ENCODE measurements around the gene SMIM1.
"Not testable (repeated sequence)": the region's sequence is repeated elsewhere in the genome, so short reads cannot be mapped to it uniquely, and the experiment has no call there.

SMIM1 gene

GRCh38 chr1:3799976-3800685 lies 27.6 kb downstream of the SMIM1 start:
- no peak for DNase-seq

DNA sequence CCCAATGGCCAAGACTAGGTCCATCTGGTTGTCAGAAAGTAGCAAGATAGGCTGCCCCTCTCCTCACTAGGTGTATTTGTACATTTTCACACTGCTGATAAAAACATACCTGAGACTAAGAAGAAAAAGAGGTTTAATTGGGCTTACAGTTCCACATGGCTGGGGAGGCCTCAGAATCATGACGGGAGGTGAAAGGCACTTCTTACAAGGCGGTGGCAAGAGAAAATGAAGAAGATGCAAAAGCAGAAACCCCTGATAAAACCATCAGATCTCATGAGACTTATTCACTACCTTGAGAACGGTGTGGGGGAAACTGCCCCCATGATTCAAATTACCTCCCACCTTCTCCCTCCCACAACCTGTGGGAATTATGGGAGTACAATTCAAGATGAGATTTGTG lies 28.2 kb downstream of the SMIM1 start:
- not testable (repeated sequence) for DNase-seq

- no peak for DNase-seq
These were observed 31.5 kb downstream of the SMIM1 start for GRCh38 chr1:3803905-3804626.

- not testable (repeated sequence) for DNase-seq
These were observed 32.0 kb downstream of the SMIM1 start for GRCh38 chr1:3804627-3804944.

GRCh38 chr1:3805038-3805437 lies 32.5 kb downstream of the SMIM1 start:
- DNase-seq, result no peak

DNA sequence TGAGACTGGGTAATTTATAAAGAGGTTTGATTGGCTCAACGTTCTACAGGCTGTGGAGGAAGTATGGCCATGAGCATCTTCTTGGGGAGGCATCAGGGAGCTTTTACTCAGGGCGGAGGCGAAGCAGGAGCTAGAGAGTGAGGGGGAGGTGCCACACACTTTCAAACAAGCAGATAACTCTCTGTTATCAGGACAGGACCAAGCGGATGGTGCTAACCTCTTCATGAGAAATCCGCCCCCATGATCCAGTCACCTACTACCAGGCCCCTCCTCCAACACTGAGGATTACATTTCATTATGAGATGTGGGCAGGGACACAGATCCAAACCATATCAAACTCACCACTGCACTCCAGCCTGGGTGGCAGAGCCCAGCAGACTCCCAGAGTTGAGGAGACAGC lies 35.2 kb downstream of the SMIM1 start:
- no peak for DNase-seq

GRCh38 chr1:3809680-3810079 lies 37.1 kb downstream of the SMIM1 start:
- DNase-seq, result no peak

- DNase-seq, result not testable (repeated sequence)
These were observed 37.7 kb downstream of the SMIM1 start for GRCh38 chr1:3810149-3810761.

GRCh38 chr1:3811595-3811911 lies 39.0 kb downstream of the SMIM1 start:
- no peak for DNase-seq

DNA sequence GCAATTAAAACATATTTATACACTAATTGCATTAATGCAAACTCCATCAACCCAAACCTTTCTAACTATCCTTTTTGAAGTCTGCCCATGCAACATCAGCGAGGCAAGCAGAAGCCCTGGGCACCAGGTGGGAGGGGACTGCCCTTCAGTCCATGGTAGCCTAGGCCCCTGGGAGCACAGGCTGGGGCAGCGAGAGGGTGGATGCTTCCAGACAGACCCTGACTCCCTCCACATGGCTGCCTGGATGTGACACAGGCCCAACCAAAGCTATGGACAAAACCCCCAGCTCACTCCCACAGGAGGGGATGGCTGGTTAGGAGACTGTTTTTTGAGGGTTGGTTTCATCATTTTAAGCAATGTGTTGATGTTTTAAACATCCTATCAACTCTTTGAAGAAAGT lies 41.5 kb downstream of the SMIM1 start:
- no peak for DNase-seq

DNA sequence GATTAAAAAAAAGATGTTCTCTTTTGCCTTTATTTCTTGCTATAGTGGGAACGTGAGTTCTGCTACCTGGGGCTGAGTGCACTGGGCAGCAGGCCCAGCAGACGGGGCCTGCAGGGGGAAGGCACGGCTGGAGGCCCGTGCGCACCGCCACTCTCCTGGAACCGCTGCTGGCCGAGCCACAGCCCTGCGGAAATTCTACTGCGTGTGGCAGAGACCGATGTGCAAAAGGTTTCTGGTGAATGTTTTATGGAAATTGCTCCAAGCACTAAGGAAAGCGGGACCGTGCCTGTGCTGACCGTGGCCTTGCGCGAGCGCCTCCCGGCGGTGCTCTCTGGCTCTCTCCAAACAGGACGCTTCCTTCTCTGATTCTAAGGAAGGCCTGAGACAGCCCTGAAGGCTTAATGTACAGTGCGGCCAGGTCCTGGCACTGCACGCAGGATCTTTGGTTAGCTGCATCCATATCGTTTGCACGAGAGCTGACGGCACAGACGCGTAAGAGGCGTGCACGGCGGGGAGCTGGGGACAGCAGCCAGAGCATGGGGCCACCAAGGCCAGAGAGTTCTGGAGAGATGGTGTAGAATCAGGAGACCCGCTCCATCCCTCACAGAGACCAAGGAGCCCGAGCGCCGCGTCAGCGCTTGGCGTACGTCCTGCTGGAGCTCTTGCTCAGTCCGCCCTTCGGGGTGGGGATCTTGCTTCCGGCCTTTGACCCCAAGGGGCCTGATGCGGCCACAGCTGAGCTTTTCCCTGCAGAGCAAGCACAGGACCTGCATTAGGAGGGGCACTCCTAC lies 42.4 kb downstream of the SMIM1 start:
- DNase-seq, result no peak

- no peak for DNase-seq
These were observed 44.0 kb downstream of the SMIM1 start for GRCh38 chr1:3816331-3817137.

DNA sequence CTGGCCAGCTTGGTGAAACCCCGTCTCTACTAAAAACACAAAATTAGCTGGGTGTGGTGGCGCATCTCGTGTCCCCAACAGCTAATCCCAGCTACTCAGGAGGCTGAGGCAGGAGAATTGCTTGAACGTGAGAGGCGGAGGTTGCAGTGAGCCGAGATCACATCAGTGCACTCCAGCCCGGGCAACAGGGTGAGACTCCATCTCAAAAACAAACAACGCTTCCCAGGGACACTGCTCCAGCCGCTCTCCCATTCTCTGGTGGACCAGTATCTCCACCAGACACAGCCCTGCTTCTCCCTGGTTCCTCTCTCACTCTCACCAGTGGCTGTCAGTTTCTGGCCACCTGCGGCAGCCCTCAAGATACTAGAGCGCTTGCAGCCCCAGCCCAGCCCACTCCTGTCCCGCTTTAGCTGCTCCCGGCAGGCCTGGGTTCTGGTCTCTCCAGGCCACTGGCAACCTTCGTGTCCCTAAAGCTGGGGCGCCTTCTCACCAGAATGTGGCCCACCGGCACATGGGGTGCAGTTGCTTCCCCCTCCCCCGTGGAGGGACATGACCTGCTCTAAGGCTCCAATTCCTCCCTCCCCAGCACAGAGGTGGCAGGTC lies 44.7 kb downstream of the SMIM1 start:
- DNase-seq, result no peak

GRCh38 chr1:3817821-3818597 lies 45.5 kb downstream of the SMIM1 start:
- DNase-seq, result no peak

DNA sequence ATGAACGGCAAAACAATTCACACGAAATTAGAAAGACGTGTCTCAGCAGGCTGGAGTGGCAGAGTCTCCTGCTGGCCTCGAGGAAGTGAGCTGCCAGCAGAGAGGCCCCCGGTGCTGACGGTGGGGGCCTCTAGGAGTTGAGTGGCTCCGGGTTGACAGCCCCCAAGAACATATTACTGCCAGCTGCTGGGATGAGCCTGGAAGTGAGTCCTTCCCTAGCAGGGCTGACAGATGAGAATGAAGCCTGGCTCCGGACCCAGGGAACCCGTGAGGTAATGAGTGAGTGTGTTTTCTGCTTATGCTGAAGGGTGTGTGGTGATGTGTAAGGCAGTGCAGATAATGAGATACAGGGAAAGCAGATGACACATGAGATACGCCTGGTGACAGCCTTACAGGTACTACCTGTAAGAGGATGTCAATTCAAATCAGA lies 47.2 kb downstream of the SMIM1 start:
- no peak for DNase-seq

- no peak for DNase-seq
These were observed 47.8 kb downstream of the SMIM1 start for GRCh38 chr1:3820316-3820715.

DNA sequence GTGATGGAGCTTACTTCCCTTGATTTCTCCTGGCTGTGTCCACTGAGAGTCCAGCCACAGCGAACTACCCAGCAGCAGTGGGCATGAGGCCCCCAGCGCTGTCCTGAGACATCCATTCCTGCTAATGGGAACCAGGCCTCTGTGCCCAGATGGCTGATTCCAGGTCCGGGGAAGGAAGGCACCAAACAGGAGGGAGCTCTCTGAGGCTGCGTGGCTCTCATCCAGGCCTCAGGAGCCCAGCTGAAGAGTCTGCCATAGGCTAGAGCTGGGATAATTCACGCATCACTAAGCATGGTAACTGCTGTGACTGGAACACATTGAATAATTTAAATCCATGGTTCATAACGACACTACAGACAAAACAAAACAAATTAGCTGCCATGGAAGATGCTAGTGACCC lies 48.5 kb downstream of the SMIM1 start:
- DNase-seq, result no peak

GRCh38 chr1:3821447-3821846 lies 48.9 kb downstream of the SMIM1 start:
- DNase-seq, result no peak

GRCh38 chr1:3821908-3822307 lies 49.4 kb downstream of the SMIM1 start:
- DNase-seq, result no peak

DNA sequence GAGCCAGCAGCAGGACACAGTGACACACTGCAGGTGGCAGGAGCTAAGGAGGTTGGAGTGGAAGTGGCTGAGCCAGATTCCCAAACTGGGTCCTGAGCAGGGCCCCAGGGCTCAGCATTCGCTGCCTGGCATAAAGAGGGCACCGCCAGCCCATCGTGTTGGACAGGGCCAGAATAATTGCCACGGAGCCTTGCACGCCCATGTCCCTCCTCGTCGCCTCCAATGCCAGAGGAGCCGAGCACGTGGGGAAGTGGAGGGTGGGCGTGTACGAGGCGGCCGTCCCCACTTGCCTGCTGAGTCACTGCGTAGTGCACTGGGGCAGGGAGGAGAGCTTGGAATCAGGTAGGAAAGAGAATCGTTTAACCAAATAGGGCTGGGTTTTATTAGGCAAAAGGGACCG lies 49.9 kb downstream of the SMIM1 start:
- DNase-seq, result no peak

GRCh38 chr1:3824650-3825049 lies 52.1 kb downstream of the SMIM1 start:
- DNase-seq, result no peak

DNA sequence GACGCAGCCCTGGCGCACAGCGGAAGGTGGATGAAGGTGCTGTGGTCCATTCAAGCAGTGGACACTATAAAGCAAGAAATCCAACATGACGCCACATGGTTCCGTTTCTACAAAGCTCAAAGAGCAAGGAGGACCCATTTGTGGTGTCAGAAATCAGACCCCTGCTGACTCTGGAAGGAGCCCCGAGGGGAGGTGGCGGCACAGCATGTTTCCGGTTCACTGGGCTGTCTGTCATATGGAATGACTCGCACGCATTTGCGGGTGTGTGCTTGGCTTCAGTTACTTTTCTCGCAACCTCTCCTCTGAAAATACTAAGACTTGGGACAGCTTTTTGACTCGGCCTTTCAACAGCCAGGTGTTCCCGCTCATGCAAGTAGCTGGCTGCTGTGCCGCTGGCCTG lies 52.8 kb downstream of the SMIM1 start:
- DNase-seq, result no peak

Data from CD4-positive, alpha-beta T cell treated with Interleukin-6 for 4 hours (primary cell).